Stimulated activated CD8-positive, alpha-beta memory T cell treated with anti-CD3 and anti-CD28 coated beads, Interleukin-12 subunit alpha, Interleukin-12 subunit beta, amount 100 ng/mL, for 1 hour (primary cell): Measurements from ENCODE around the gene AKR7A3.

Experiments used
- DNase-seq: peaks from one replicate; pipeline ENCODE4 v3.0.0-alpha.2; 2020; ENCODE audit warnings: low read depth

AKR7A3 gene

GRCh38 chr1:19251305-19252196 is 37.0 kb downstream of the AKR7A3 start, which contains the start of the genes EMC1 and MRTO4:
EMC1 (minus strand) TSS chr1:19251524; CDS start chr1:19251509, 15 bp downstream.
MRTO4 (plus strand) TSS chr1:19251805; CDS start chr1:19251836, 31 bp downstream.
- peak; percentile 78 for DNase-seq

GRCh38 chr1:19250629-19251304 is 37.8 kb downstream of the AKR7A3 start:
- DNase-seq: no peak

GRCh38 chr1:19240673-19241538 is 47.7 kb downstream of the AKR7A3 start:
- peak; percentile 47 for DNase-seq

GRCh38 chr1:19239876-19240275 is 48.7 kb downstream of the AKR7A3 start:
- no peak for DNase-seq

- no peak for DNase-seq
Measured at GRCh38 chr1:19234224-19234623, 54.3 kb downstream of the AKR7A3 start.
